ENCODE measurements around the gene AGBL4. TPM values are rescaled to one million over a fixed set of nuclear protein-coding genes. Genes with fewer than 3 reads are reported as not detected.

AGBL4 gene
- total RNA-seq, 1 experiment from 2014 or later, result not detected

- H3K79me2 ChIP-seq (ENCODE audit: insufficient read depth, low read length), result no peaks in the 10 kb centered on the region
- no peak overlapping the region for H3K27ac ChIP-seq (ENCODE audit: low read depth, low read length)
- no peak overlapping the region for H3K4me2 ChIP-seq (ENCODE audit: low read length)
- no peak for DNase-seq (ENCODE audit: low read depth, low spot score)
- H2AFZ ChIP-seq (ENCODE audit: low read depth, low read length, poor library complexity, severe bottlenecking), result no peak overlapping the region
- H3K9me2 ChIP-seq (ENCODE audit: insufficient read depth), result no peaks in the 10 kb centered on the region
- no peaks in the 10 kb centered on the region for H4K20me1 ChIP-seq (ENCODE audit: insufficient read depth)
- TF ChIP-seq POLR2AphosphoS5 (IDR thresholded peaks at IDR 0.05; ENCODE audit: low read depth, low read length) (no peak), EZH2phosphoT487 (IDR thresholded peaks at IDR 0.05; ENCODE audit: borderline replicate concordance) (no peak), JUND (IDR thresholded peaks at IDR 0.05) (no peak), MAX (IDR thresholded peaks at IDR 0.05) (no peak), EZH2 (IDR thresholded peaks at IDR 0.05) (no peak), SIN3A (IDR thresholded peaks at IDR 0.05; ENCODE audit: low read depth) (no peak), ATF3 (IDR thresholded peaks at IDR 0.05) (no peak)
- no peak for ATAC-seq
- no peaks in the 10 kb centered on the region for H3K9me3 ChIP-seq (ENCODE audit: control insufficient read depth in 1 of 2, insufficient read depth in 1 of 2, low read depth in 1 of 2, low read length in 2 of 2)
- ChIA-PET POLR2A (no interaction called here), RAD21 (ENCODE audit: low non-redundant PET in 1 of 2, low total read pairs in 2 of 2, uncharacterized antibody in 2 of 2, unreplicated experiment in 2 of 2) (no interaction called here), CTCF (no interaction called here)
- no peaks in the 10 kb centered on the region for H3K36me3 ChIP-seq (ENCODE audit: control insufficient read depth in 1 of 2, insufficient read depth in 2 of 2, low read length in 2 of 2)
- H3K27me3 ChIP-seq (ENCODE audit: insufficient read depth, low read length), result no peaks in the 10 kb centered on the region; the same call in 1 of the 2 replicates
- H3K4me3 ChIP-seq (replicated peaks in 1 of 2; ENCODE audit: low read depth in 1 of 2, low read length in 2 of 2), result no peak overlapping the region
- BruUV-seq (replicated peaks), result no TSS peak
- no peak overlapping the region for H3K9ac ChIP-seq (ENCODE audit: low read length)
- intact Hi-C loops (cut with micrococcal nuclease), result no loop called here
- H3K4me1 ChIP-seq (ENCODE audit: control insufficient read depth in 1 of 2, insufficient read depth in 2 of 2, low read length in 2 of 2), result no peaks in the 10 kb centered on the region
These were observed 1262.3 kb downstream of the AGBL4 start for GRCh38 chr1:48761411-48761810.

- Histone ChIP-seq H3K9ac (ENCODE audit: low read length) (no peak overlapping the region), H3K27ac (ENCODE audit: low read depth, low read length) (no peak overlapping the region), H3K79me2 (ENCODE audit: insufficient read depth, low read length) (no peaks in the 10 kb centered on the region), H3K9me2 (ENCODE audit: insufficient read depth) (no peaks in the 10 kb centered on the region), H2AFZ (ENCODE audit: low read depth, low read length, poor library complexity, severe bottlenecking) (no peak overlapping the region), H3K4me1 (ENCODE audit: control insufficient read depth in 1 of 2, insufficient read depth in 2 of 2, low read length in 2 of 2) (no peaks in the 10 kb centered on the region), H3K9me3 (ENCODE audit: control insufficient read depth in 1 of 2, insufficient read depth in 1 of 2, low read depth in 1 of 2, low read length in 2 of 2) (no peaks in the 10 kb centered on the region), H3K36me3 (ENCODE audit: control insufficient read depth in 1 of 2, insufficient read depth in 2 of 2, low read length in 2 of 2) (no peaks in the 10 kb centered on the region), H3K4me3 (replicated peaks in 1 of 2; ENCODE audit: low read depth in 1 of 2, low read length in 2 of 2) (no peak overlapping the region), H4K20me1 (ENCODE audit: insufficient read depth) (no peaks in the 10 kb centered on the region), H3K27me3 (ENCODE audit: insufficient read depth, low read length) (no peaks in the 10 kb centered on the region; the same call in 1 of the 2 replicates), H3K4me2 (ENCODE audit: low read length) (no peak overlapping the region)
- DNase-seq (ENCODE audit: low read depth, low spot score) (no peak), ATAC-seq (no peak)
- ChIA-PET CTCF (no interaction called here), POLR2A (no interaction called here), RAD21 (ENCODE audit: low non-redundant PET in 1 of 2, low total read pairs in 2 of 2, uncharacterized antibody in 2 of 2, unreplicated experiment in 2 of 2) (no interaction called here)
- intact Hi-C loops (cut with micrococcal nuclease), result no loop called here
- BruUV-seq (replicated peaks), result no TSS peak
- TF ChIP-seq JUND (IDR thresholded peaks at IDR 0.05) (no peak), ATF3 (IDR thresholded peaks at IDR 0.05) (no peak), ZBTB33 (IDR thresholded peaks at IDR 0.05; ENCODE audit: extremely low read depth, insufficient replicate concordance, low read length) (no peak), SP1 (IDR thresholded peaks at IDR 0.05; ENCODE audit: low read depth) (no peak), SIN3A (IDR thresholded peaks at IDR 0.05; ENCODE audit: low read depth) (no peak), CTCF (IDR thresholded peaks at IDR 0.05 in 2 of 3, conservative IDR thresholded peaks at IDR 0.05 in 1 of 3; ENCODE audit: borderline replicate concordance in 1 of 3, insufficient read depth in 1 of 3, low read depth in 2 of 3, low read length in 2 of 3) (no peak), RAD21 (IDR thresholded peaks at IDR 0.05; ENCODE audit: low read depth) (no peak), POLR2A (IDR thresholded peaks at IDR 0.05; ENCODE audit: borderline replicate concordance, extremely low read depth, insufficient read depth, insufficient read length) (no peak)
These were observed 1262.9 kb downstream of the AGBL4 start for GRCh38 chr1:48760857-48761256.

All from HCT116 (cell line).